ENCODE measurements around the gene RWDD4. TPM values are rescaled to one million over a fixed set of nuclear protein-coding genes. Genes with fewer than 3 reads are reported as not detected.

RWDD4 gene
- total and polyA plus RNA-seq, 5 donors, result 14.2 to 21.4 (median 18.0) TPM

GRCh38 chr4:183670960-183671555 is 12.1 kb upstream of the RWDD4 start:
- intact Hi-C loops (cut with DNase I), result no loop called here
- Histone ChIP-seq H3K4me3 (ENCODE audit: low read length) (no peak overlapping the region), H3K9me3 (ENCODE audit: control insufficient read depth, low read length) (no peaks in the 10 kb centered on the region), H3K27ac (ENCODE audit: low read length) (no peak overlapping the region), H3K4me1 (ENCODE audit: control insufficient read depth, insufficient read depth, low read length) (no peaks in the 10 kb centered on the region), H3K27me3 (ENCODE audit: control insufficient read depth, insufficient read depth) (no peaks in the 10 kb centered on the region)
- no peak for DNase-seq
- WGBS, result 89% methylated on average over 12 of the region's 12 CpGs
- no peak for ATAC-seq

GRCh38 chr4:183670251-183670650 is 11.3 kb upstream of the RWDD4 start:
- H3K9me3 ChIP-seq (ENCODE audit: control insufficient read depth, low read length), result no peaks in the 10 kb centered on the region
- H3K27ac ChIP-seq (ENCODE audit: low read length), result no peak overlapping the region
- ATAC-seq (no peak), DNase-seq (no peak)
- H3K27me3 ChIP-seq (ENCODE audit: control insufficient read depth, insufficient read depth), result no peaks in the 10 kb centered on the region
- intact Hi-C loops (cut with DNase I), result no loop called here
- no peak overlapping the region for H3K4me3 ChIP-seq (ENCODE audit: low read length)
- 78% methylated on average over 3 of the region's 3 CpGs for WGBS
- no peaks in the 10 kb centered on the region for H3K4me1 ChIP-seq (ENCODE audit: control insufficient read depth, insufficient read depth, low read length)

- H3K4me1 ChIP-seq (ENCODE audit: control insufficient read depth, insufficient read depth, low read length), result no peaks in the 10 kb centered on the region
- no peaks in the 10 kb centered on the region for H3K27me3 ChIP-seq (ENCODE audit: control insufficient read depth, insufficient read depth)
- WGBS, result 96% methylated on average over 1 of the region's 1 CpG
- intact Hi-C loops (cut with DNase I), result no loop called here
- DNase-seq (no peak), ATAC-seq (no peak)
- H3K9me3 ChIP-seq (ENCODE audit: control insufficient read depth, low read length), result no peaks in the 10 kb centered on the region
- no peak overlapping the region for H3K4me3 ChIP-seq (ENCODE audit: low read length)
- no peak overlapping the region for H3K27ac ChIP-seq (ENCODE audit: low read length)
Observed at GRCh38 chr4:183666088-183666487, 7.1 kb upstream of the RWDD4 start.

GRCh38 chr4:183659872-183660242 is 872 bp upstream of the RWDD4 start:
- 4% methylated on average over 10 of the region's 10 CpGs for WGBS
- intact Hi-C loops (cut with DNase I), result no loop called here
- Histone ChIP-seq H3K27me3 (ENCODE audit: control insufficient read depth, insufficient read depth) (no peaks in the 10 kb centered on the region), H3K4me1 (ENCODE audit: control insufficient read depth, insufficient read depth, low read length) (peaks cover 1% of the 10 kb centered on the region), H3K27ac (ENCODE audit: low read length) (no peak overlapping the region), H3K9me3 (ENCODE audit: control insufficient read depth, low read length) (no peaks in the 10 kb centered on the region), H3K4me3 (ENCODE audit: low read length) (peak overlapping the region; percentile 94)
- ATAC-seq (no peak), DNase-seq (no peak)

- no peaks in the 10 kb centered on the region for H3K27me3 ChIP-seq (ENCODE audit: control insufficient read depth, insufficient read depth)
- peaks cover 1% of the 10 kb centered on the region for H3K4me1 ChIP-seq (ENCODE audit: control insufficient read depth, insufficient read depth, low read length)
- intact Hi-C loops (cut with DNase I), result no loop called here
- no peaks in the 10 kb centered on the region for H3K9me3 ChIP-seq (ENCODE audit: control insufficient read depth, low read length)
- DNase-seq, result peak; percentile 26 to 69 (median 64)
- WGBS, result under 1% methylated on average over 35 of the region's 39 CpGs
- peak overlapping the region; percentile 94 for H3K4me3 ChIP-seq (ENCODE audit: low read length)
- ATAC-seq, result peak; percentile 51 to 73
- peak overlapping the region; percentile 14 for H3K27ac ChIP-seq (ENCODE audit: low read length)
Observed at GRCh38 chr4:183658362-183659028, 490 bp downstream of the RWDD4 start.

GRCh38 chr4:183657564-183657963 is 1.4 kb downstream of the RWDD4 start:
- H3K4me3 ChIP-seq (ENCODE audit: low read length), result peak overlapping the region; percentile 94
- H3K4me1 ChIP-seq (ENCODE audit: control insufficient read depth, insufficient read depth, low read length), result peaks cover 1% of the 10 kb centered on the region
- no peak overlapping the region for H3K27ac ChIP-seq (ENCODE audit: low read length)
- DNase-seq (no peak), ATAC-seq (no peak)
- intact Hi-C loops (cut with DNase I), result no loop called here
- 69% methylated on average over 3 of the region's 3 CpGs for WGBS
- H3K9me3 ChIP-seq (ENCODE audit: control insufficient read depth, low read length), result no peaks in the 10 kb centered on the region
- H3K27me3 ChIP-seq (ENCODE audit: control insufficient read depth, insufficient read depth), result no peaks in the 10 kb centered on the region

DNA sequence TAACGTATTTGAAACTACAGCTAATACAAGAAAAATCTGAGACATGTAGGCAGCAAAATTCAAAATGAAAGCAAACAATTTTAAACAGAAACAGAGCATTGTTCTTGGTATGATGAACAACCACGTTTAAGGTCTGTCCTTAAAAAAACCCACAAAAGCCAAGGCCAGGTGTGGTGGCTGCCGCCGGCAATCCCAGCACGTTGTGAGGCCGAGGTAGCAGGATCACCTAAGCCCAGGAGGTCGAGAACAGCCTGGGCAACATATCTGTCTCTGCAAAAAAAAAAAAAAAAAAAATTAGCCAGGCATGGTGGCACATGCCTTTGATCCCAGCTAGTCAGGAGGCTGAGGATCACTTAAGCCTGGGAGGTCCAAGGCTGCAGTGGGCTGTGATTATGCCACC is 13.7 kb downstream of the RWDD4 start:
- Histone ChIP-seq H3K4me3 (ENCODE audit: low read length) (no peak overlapping the region), H3K9me3 (ENCODE audit: control insufficient read depth, low read length) (no peaks in the 10 kb centered on the region), H3K4me1 (ENCODE audit: control insufficient read depth, insufficient read depth, low read length) (no peaks in the 10 kb centered on the region), H3K27me3 (ENCODE audit: control insufficient read depth, insufficient read depth) (no peaks in the 10 kb centered on the region), H3K27ac (ENCODE audit: low read length) (no peak overlapping the region)
- 89% methylated on average over 7 of the region's 7 CpGs for WGBS
- ATAC-seq, result no peak
- intact Hi-C loops (cut with DNase I), result no loop called here
- no peak for DNase-seq

GRCh38 chr4:183639291-183639690 is 19.7 kb downstream of the RWDD4 start:
- ATAC-seq (no peak), DNase-seq (no peak)
- H3K4me3 ChIP-seq (ENCODE audit: low read length), result no peak overlapping the region
- intact Hi-C loops (cut with DNase I), result no loop called here
- no peaks in the 10 kb centered on the region for H3K4me1 ChIP-seq (ENCODE audit: control insufficient read depth, insufficient read depth, low read length)
- no peak overlapping the region for H3K27ac ChIP-seq (ENCODE audit: low read length)
- no peaks in the 10 kb centered on the region for H3K9me3 ChIP-seq (ENCODE audit: control insufficient read depth, low read length)
- 77% methylated on average over 3 of the region's 3 CpGs for WGBS
- no peaks in the 10 kb centered on the region for H3K27me3 ChIP-seq (ENCODE audit: control insufficient read depth, insufficient read depth)

GRCh38 chr4:183638436-183638835 is 20.5 kb downstream of the RWDD4 start:
- H3K4me1 ChIP-seq (ENCODE audit: control insufficient read depth, insufficient read depth, low read length), result no peaks in the 10 kb centered on the region
- no peaks in the 10 kb centered on the region for H3K27me3 ChIP-seq (ENCODE audit: control insufficient read depth, insufficient read depth)
- no peaks in the 10 kb centered on the region for H3K9me3 ChIP-seq (ENCODE audit: control insufficient read depth, low read length)
- intact Hi-C loops (cut with DNase I), result no loop called here
- no peak overlapping the region for H3K4me3 ChIP-seq (ENCODE audit: low read length)
- no peak for ATAC-seq
- whole genome bisulfite sequencing, result 87% methylated on average over 5 of the region's 5 CpGs
- no peak overlapping the region for H3K27ac ChIP-seq (ENCODE audit: low read length)
- DNase-seq, result no peak

- no peak for DNase-seq
- intact Hi-C loops (cut with DNase I), result no loop called here
- ATAC-seq, result no peak
- H3K27ac ChIP-seq (ENCODE audit: low read length), result no peak overlapping the region
- no peaks in the 10 kb centered on the region for H3K27me3 ChIP-seq (ENCODE audit: control insufficient read depth, insufficient read depth)
- WGBS, result 80% methylated on average over 3 of the region's 3 CpGs
- no peak overlapping the region for H3K4me3 ChIP-seq (ENCODE audit: low read length)
- H3K9me3 ChIP-seq (ENCODE audit: control insufficient read depth, low read length), result no peaks in the 10 kb centered on the region
- no peaks in the 10 kb centered on the region for H3K4me1 ChIP-seq (ENCODE audit: control insufficient read depth, insufficient read depth, low read length)
Observed at GRCh38 chr4:183637461-183637860, 21.5 kb downstream of the RWDD4 start.

DNA sequence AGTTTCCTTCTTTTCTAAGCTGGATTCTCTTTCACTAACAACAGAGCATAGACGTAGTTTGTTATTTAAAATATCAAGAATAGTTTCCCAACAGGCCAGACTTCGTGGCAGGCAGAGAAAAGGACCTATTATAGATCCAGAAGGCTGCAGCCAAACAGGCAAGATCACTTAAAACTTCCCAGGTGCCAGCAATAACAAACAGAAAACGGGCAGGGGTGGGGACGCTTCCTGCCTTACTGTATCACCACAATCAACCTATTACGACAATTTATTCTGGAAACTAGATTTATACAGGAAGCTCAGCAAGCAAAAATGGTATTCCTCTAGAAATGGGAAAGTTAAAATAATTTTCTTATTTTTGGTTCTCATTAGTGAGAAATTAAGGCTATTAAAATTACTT is 22.1 kb downstream of the RWDD4 start:
- WGBS, result 45% methylated on average over 5 of the region's 5 CpGs
- Histone ChIP-seq H3K27me3 (ENCODE audit: control insufficient read depth, insufficient read depth) (no peaks in the 10 kb centered on the region), H3K4me3 (ENCODE audit: low read length) (no peak overlapping the region), H3K27ac (ENCODE audit: low read length) (no peak overlapping the region), H3K4me1 (ENCODE audit: control insufficient read depth, insufficient read depth, low read length) (no peaks in the 10 kb centered on the region), H3K9me3 (ENCODE audit: control insufficient read depth, low read length) (no peaks in the 10 kb centered on the region)
- intact Hi-C loops (cut with DNase I), result no loop called here
- DNase-seq (peak in 2 of 3 donors; percentile 35 to 65), ATAC-seq (peak; percentile 57 to 83)
